GM10847 (cell line): ENCODE data around the gene APBB2.

ENCODE experiments used
- POLR2A ChIP-seq: IDR thresholded peaks from 2 replicates; pipeline ENCODE4 v1.6.1; 2011; ENCODE audit not compliant: insufficient read length; ENCODE audit errors: extremely low read depth

Gene APBB2

GRCh38 chr4:41204400-41204978 is 9.9 kb downstream of the APBB2 start:
- no peak for TF ChIP-seq POLR2A

GRCh38 chr4:41203841-41204240 is 10.5 kb downstream of the APBB2 start:
- TF ChIP-seq POLR2A: no peak

GRCh38 chr4:41202820-41203568 is 11.3 kb downstream of the APBB2 start:
- TF ChIP-seq POLR2A: no peak

GRCh38 chr4:41202356-41202755 is 12.0 kb downstream of the APBB2 start:
- no peak for TF ChIP-seq POLR2A

- no peak for TF ChIP-seq POLR2A
Observed at GRCh38 chr4:41200486-41201017, 13.8 kb downstream of the APBB2 start.

GRCh38 chr4:41199788-41200187 is 14.6 kb downstream of the APBB2 start:
- TF ChIP-seq POLR2A: no peak

- no peak for TF ChIP-seq POLR2A
Observed at GRCh38 chr4:41197996-41198395, 16.3 kb downstream of the APBB2 start.

GRCh38 chr4:41197495-41197894 is 16.8 kb downstream of the APBB2 start:
- no peak for TF ChIP-seq POLR2A

GRCh38 chr4:41196633-41197332 is 17.6 kb downstream of the APBB2 start:
- TF ChIP-seq POLR2A: no peak

- TF ChIP-seq POLR2A: no peak
Observed at GRCh38 chr4:41192136-41192535, 22.2 kb downstream of the APBB2 start.

GRCh38 chr4:41189666-41190065 is 24.7 kb downstream of the APBB2 start:
- TF ChIP-seq POLR2A: no peak

GRCh38 chr4:41189076-41189475 is 25.3 kb downstream of the APBB2 start:
- no peak for TF ChIP-seq POLR2A

- no peak for TF ChIP-seq POLR2A
Observed at GRCh38 chr4:41185614-41186592, 28.4 kb downstream of the APBB2 start.

- TF ChIP-seq POLR2A: no peak
Observed at GRCh38 chr4:41184009-41184408, 30.3 kb downstream of the APBB2 start.

GRCh38 chr4:41183021-41183553 is 31.3 kb downstream of the APBB2 start:
- TF ChIP-seq POLR2A: no peak

- no peak for TF ChIP-seq POLR2A
Observed at GRCh38 chr4:41181037-41181436, 33.3 kb downstream of the APBB2 start.
